D341Med (cell line): ENCODE data around the gene ADAMTS7.
"Not testable (repeated sequence)": the region's sequence is repeated elsewhere in the genome, so short reads cannot be mapped to it uniquely, and the experiment has no call there.

Experiments
- DNase-seq: peaks from one replicate; pipeline ENCODE4 v3.0.0; 2012; ENCODE audit warnings: low spot score

ADAMTS7 gene

DNA sequence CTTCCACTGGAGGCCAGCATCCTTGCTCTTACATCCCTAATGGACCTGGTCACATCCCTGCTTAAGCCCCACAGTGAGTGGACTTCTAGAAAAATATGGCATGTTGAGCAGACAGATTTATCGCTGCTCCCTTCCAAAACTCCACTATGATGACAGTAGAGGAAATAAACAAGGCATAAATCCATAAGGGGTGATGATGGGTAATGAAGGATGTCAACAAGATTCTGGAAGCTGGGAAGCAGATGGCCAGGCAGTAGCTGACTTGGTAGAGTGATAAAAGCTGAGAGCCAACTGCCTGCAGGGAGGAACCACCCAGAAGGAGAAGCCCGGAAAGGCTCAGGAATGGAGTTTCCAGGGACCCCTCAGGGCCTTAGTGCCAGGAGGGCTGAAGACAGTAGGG, 28.9 kb downstream of the ADAMTS7 start:
- not testable (repeated sequence) for DNase-seq

DNA sequence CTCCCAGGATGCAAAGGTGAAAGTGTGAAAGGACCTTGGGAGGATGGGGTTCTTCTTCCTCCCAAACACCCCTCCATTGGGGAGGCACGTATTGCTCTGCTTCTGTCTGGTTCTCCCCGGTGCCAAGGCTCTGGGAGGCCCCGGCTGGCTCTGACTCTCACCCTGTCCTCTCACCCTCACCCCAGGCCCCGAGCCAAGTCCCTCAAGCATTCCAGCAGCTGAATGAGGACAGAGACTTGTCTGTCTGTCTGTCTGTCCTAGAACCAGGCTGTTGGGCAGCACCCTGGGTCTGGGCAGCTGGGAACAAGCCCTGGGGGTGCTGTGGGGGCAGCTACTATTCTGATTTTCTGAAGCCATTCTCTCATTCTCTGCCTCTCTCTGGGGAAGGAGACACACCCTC, 29.9 kb downstream of the ADAMTS7 start:
- DNase-seq: not testable (repeated sequence)

DNA sequence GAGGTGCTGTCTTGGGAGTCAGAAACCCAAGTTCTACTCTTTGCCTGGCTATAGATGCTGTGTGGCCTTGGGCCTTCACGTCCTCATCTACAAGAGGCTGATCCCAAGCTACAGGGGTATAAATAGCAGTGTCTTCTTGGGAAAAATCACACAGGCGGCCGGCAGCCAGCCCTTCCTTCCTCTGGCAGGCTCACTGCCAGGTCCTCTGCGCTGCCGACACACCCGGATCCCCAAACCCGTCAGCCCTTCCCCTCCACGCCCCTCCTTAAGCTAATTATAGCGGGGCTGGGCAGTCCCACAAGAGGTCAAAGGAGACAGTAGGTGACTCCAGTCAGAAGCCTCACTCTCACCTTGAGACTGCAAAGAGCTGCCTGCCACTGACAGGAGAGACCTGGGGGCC, 31.3 kb downstream of the ADAMTS7 start:
- not testable (repeated sequence) for DNase-seq

DNA sequence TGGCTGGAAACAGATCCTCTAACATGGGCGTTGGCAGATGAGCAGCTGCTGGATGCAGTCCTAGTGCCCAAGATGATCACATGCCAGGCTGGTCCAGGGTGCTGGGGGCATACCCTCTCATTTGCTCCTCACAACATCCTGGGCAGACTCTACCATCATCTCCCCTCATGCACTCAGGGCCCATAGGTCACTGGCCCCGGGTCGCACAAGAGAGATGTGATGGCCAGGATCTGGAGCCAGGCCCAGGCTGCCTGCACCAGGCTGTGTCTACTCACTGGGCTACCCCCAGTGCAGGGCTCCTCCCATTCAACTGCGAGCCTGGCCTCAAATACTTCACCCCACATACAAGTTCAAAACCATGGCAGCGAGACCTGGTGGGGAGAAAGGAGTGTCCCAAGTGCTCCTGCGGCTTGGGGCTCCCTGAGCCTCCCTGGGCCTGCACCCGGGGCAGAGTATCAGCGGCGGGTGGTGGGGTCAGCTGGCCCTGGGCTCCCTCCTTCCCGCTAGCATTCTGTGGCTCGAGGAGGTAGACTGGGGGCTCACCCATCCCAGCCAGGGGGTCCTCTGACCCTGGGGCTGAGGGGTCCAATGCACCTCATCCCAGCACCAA, 32.0 kb downstream of the ADAMTS7 start:
- DNase-seq: not testable (repeated sequence)

DNA sequence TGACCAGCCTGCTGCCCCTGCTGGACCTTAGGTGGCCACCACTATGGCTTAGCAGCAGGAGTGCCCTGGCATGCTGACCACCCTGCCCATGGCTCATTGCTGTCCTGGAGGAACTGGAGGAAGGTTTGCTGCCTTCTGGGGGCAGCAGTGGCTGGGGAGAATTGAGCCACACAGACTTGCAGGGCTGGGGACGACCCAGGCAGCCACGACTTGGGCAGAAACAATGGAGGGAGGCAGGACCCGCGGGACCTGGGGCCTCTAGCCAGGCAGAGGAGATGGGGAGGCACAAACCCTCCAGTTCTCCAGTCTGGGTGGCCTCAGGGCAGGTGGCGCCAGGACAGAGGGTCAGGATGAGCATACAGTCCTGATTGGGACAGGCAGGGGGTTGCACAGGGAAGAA, 32.8 kb downstream of the ADAMTS7 start:
- DNase-seq: no peak

DNA sequence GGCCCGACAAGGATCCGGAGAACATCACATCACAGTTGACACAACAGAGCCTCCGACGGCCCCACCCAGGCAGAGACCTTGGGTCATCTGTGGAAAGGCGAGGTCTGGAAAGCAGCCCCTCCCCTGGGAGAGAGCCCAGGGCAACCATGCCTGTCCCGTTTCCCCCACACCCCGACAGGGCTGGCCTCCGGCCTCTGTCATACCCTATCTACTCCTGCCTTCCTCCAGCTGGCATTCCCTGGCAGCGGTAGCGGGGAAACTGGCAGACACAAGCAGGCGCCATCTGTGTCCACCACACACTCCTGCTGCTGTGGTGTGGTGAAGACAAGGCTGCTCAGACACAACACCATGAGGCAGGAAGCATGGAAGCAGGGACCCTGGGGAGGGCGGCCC, 33.3 kb downstream of the ADAMTS7 start:
- not testable (repeated sequence) for DNase-seq

DNA sequence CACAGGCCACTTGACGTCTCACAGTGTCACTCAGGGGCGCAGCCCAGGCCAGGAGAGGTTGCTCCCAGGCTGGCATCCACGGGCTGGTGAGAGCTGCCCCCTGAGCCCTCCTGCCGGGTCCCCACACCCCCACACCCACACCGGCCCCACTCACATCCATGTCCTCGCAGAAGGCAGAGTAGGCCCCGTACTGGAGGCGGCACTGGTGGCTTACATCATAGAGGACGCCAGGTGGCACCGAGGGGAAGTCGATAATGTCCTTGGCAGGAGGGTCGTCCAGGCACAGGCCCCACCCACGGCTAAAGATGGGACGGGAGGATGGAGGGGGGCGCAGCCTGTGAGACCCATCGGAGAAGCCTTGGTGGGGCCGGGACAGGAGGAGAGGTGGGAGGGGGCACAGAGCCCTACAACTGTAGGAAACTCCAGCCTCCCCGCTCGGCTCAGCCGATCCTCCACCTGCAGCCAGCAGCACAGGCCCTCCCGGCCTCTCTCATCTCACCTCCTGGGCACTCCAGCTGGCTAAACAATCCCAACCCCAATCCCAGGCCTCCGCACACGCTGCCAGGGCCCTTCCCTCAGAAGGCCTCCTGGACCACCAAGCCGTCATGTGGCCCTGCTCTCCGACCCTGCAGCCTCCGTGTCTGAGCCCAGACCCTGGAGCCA, 33.8 kb downstream of the ADAMTS7 start:
- not testable (repeated sequence) for DNase-seq

DNA sequence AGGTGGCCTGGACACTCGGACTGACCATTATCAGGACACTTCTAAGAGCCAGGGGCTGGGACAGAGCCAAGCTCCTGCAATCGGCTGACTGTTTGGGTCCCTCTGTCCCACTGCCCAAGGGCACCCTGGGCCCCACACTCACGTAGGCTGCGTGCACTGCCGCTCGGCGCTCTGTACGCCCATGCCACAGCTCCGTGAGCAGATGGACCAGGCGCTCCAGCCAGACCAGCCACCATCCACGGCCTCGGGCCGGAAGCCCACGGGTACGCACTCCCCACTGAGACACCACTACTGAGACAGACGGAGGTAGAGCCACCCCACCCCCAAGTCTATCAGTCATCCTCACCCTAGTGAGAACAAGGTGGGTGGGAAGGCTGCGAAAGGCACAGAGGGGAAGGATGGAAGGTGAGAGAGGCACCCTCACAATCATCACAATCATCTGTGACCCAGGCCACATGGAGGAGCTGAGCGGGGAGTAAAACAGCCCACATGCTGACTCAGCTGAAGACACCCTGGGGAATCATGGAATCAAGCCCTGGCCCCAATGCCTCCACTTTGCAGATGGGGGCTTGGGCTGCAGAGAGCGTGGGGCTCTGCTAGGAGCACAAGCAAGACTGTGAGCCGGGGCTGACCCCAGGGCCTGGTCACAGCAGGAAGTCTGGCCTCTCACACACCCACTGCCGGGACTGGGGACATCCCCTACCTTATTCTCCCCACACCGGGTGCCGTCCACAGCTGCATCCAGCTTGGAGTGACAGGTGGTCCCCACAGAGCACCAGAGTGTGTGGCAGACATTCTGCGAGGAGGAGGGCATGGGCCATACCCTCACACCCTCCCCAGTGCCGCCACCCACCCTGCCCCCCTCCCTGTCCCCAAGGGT, 35.0 kb downstream of the ADAMTS7 start:
- not testable (repeated sequence) for DNase-seq

DNA sequence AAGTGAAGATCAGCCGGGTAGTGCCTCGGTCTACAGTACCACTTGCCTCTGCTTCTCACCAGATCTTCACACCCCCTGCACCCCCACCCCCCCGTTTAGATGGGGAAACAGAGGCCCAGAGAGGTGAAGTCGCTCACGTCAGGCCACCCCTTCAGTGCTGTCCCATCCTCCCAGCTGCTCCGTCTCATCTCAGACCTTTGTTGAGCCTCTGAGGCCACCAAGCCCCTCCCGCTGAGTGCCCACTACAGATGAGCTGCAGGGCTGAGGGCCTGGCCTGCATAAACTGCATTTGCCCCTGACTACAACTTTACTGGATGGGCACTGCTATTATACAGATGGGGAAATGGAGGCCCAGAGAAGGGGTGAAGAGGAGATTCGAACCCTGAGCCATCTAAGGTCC, 35.8 kb downstream of the ADAMTS7 start:
- no peak for DNase-seq

DNA sequence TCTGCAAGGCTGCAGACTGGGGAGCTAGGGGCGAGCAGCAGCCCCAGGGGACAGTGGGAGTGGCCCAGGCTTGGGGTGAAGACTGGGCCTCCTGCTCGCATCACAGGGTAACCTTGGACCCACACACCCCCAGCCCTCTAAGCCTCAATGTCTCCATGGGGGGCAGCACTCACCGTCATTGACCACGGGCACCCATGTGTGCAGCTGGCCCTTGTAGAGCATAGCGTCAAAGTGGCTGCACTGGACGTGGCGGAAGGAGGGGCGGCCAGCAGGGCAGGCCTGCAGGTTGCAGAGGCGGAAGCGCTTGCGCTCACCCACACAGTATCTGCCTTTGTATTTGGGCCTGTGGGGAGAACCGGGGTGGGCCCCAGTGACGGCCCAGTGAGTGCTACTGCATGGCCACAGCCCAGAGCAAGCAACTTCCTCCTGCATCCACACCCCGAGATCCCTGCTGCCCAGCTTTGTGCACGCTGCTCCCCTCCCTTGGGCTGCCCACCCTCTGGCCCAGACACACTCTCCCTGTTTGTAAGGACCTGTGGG, 36.7 kb downstream of the ADAMTS7 start:
- DNase-seq: not testable (repeated sequence)

DNA sequence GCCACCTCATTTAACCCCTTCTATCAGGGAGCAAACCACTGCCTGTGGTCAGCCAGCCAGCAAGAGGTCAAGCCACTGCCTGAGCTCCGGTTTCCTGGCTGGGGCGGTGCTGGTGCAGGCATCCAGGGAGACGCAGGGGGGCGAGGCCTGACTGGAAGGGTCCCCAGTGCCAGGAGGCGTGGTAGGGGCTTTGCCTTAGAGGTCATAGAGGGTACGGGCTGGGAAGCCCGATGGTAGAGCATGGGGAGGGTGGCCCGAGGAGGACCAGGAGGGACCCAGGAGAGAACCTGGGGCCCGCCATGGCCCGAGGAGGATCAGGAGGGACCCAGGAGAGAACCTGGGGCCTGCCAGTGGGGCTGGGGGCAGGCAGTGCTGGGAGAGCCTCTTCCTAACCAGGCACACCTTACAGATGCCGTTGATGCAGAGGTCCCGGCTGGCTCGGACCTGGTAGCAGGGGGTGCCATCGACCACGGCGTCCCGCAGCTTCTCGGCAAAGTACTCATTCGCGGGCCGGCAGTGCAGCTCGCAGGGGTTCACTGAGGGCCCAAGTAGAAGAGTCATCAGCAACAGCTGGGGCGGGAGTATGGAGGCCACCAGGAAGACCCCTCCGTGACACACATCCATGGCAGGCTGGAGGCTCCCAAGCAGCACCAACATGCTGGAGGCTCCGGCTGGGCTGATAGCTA, 37.4 kb downstream of the ADAMTS7 start:
- DNase-seq: not testable (repeated sequence)

DNA sequence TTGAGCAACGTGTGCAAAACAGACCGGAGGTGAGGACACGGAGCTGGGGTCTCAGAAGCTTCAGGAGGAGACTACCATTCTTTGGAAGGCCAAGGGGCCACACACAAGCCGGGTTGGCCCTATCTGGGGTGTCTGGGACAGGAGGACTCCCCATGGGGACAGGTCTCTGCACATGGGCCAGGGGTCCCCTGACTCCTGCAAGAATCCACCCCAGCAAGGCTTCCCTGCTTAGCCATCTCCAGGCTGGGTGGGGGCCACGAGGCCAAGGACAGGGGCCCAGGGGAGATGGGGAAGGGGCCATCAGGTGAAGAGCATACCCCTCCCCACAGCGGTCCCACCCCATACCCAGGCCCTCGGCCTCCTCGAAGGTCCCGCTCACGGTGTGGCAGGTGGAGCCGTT, 38.5 kb downstream of the ADAMTS7 start:
- no peak for DNase-seq

DNA sequence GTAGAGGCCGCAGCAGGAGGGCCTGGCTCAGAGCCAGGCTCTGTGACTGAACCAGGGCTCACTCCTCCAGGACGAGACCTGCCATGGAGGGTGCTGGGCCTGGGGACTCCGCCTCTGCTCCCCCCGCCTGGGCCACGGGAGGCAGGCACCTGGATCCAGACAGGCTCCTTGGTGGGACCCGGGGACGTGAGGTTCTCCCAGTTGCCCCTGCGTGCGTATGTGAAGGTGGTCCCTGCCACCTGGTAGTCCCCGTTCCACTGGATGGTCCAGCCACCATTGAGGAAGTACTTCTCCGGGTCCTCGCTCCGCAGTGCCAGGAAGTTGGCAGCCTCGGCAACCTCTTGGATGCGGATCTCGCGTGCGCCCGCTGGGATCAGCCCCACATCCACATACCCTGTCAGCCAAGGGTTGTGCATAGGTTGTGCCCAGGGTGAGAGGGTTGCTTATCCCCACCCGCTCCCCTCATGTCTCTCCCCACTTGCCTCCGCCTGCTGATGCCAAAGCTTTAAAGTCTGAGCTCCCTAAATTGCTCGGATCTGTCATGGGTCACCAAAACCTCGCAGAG, 39.7 kb downstream of the ADAMTS7 start:
- DNase-seq: not testable (repeated sequence)

DNA sequence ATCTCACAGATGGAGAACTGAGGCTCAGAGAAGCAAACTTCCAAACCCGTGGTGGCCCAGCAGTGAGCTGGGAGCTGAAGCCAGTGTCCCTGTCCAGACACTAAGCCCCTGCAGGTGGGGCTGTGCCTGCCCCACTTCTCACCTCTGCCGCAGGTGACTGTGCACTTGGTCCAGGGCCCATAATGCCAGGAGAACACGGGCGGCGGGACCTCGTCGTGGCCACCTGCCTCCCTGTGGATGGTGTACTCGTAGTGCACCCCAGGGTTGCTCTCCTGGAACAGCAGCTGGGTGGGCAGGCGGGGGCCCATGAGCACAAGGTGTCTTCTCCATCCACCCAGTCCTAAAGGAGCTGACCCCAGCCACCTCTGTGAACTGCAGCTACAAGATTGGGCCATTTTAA, 40.2 kb downstream of the ADAMTS7 start:
- DNase-seq: not testable (repeated sequence)

DNA sequence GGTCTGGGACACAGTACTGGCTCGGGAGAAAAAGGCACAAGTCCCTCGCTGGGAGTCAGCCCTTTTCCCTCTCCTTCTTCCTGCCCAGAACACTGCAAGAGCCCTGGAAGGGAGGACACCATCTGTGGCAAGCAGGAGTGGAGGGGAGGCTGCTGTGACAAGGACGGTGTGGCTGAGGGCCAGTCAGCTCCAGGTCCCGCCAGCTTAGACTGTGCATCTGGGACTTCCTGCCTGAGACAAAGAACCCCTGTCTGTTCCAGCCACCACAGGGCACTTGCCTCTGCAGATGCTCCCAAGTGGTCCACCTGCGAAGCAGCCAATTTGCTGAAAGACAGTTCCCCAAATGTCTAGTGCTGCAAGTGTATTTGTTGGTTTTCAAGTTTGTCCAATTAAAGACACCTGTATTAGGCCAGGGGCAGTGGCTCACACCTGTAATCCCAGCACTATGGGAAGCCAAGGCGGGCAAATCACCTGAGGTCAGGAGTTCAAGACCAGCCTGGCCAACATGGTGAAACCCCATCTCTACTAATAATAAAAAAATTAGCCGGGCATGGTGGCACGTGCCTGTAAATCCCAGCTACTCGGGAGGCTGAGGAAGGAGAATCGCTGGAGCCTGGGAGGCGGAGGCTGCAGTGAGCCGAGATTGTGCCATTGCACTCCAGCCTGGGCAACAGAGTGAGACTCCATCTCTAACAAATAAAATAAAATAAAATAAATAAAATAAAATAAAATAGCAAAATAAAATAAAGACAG, 41.6 kb downstream of the ADAMTS7 start:
- DNase-seq: not testable (repeated sequence)

DNA sequence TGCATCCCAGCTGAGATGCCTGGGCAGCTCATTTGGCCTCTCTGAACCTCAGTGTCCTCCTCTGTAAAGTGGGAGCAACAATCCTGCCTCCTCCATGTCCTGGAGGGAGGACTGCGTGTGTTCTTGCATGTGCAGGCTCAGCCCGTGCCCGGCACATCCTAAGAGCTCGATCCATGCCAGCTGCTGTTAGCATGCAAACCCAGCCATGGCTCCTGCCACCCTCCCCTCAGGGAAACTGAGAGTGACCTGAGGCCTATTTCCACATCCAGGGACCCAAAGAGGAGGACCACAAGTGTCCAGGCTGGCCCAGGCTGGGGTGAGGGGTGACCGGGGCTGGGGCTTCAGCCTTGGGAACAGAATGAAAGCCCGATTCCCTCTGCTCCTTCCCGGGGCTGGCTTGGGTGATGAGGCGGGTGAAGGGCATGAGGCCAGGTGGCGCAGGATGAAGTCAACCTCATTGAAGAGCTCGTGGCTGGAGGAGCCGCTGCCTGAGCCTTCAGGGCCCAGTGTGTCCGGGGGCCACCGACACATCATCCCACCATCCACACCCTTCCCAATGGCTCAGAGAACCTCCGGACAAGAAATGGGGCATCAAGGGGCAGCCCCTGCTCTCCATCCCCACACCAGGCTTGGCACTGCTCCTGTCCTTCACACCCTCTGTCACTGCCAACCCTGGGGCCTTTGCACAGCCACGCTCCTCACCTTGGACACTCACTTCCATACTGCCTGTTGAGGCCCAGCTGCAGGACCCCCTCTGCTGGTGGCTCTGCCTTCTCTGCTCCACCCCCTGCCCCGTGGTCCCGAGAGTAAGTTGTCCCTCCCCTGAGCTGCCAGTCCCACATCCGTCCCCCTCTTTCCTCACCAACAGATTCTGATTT, 42.5 kb downstream of the ADAMTS7 start:
- no peak for DNase-seq

DNA sequence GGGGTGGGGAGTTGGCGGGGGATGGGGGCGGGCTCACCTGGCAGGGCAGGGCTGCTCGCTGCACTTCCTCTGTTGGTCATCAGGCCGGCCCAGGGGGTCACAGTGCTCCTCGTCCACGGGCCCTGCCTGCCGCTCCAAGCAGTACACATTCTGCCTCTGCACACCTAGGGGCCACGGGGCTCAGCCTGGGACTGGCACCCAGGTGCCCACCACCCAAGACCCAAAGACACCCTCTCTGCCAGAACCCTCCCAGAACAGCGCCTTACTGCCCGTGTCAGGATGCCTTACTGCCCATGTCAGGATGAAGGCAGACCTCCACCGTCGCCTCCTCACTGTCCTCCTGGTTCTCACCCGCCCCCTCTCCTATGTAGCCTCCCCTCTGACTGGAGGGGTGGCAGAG, 43.2 kb downstream of the ADAMTS7 start:
- DNase-seq: no peak

DNA sequence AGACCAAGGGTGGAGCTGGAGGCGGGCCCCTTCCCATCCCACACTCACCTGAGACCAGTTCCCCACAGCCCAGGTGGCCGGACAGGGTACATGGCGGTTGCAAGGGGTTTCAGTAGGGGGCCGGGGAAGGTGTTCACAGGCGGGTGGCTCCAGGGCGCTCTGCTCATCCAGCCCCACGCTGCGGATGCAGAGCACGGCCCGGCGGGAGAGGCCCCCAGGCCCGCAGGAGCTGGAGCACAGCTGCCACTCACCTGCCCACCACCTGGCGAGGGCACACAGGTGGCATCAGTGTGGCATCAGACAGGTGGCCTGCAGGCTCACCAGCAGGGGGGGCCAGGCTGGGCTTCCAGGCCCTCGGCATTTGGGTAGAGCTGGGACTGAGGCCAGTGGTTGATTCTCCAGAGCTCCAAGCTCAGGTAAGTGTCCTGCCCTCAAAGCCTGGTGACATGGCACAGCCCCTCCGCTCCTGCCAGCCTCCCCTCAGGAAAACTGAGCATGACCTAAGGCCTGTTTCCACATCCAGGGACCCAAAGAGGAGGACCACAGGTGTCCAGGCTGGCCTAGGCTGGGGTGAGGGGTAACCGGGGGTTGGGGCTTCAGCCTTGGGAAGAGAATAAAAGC, 43.8 kb downstream of the ADAMTS7 start:
- no peak for DNase-seq

DNA sequence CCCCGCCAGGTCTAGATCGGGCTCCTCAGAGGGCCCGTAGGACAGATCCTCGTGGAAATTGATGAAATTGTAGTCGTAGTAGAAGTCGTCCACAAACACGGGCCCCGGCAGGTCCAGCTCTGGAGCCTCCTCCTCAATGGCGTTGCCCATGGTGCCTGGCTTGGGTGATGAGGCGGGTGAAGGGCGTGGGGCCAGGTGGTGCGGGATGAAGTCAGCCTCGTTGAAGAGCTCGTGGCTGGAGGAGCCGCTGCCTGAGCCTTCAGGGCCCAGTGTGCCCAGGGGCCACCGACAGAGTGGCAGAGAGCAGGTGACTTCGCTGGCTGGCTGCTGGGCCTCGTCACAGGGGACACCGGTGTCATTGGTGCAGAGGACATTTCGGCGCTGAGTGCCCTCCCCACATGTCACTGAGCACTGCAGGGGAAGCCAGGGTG, 44.6 kb downstream of the ADAMTS7 start:
- not testable (repeated sequence) for DNase-seq
